ENCODE results near the gene ACTRT3.

DNA sequence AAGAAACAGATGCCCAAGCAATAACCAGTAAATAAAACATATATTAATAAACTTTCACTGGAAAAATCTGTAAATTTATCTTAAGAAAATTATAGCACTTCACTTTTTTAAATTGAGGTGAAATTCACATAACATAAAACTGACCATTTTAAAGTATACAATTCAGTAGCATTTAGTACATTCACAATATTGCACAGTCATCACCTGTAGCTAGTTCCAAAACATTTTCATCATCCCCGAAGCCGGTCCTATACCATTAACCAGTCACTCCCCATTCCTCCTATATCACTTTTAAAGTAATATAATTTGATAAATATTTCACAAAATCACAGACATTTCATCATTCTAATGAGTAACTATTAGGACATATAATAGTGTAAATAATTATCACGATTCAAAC, 35.3 kb upstream of the ACTRT3 start:
- TF ChIP-seq POLR2A (IDR thresholded peaks at IDR 0.05), result no peak
- TF ChIP-seq, protein P1, sequence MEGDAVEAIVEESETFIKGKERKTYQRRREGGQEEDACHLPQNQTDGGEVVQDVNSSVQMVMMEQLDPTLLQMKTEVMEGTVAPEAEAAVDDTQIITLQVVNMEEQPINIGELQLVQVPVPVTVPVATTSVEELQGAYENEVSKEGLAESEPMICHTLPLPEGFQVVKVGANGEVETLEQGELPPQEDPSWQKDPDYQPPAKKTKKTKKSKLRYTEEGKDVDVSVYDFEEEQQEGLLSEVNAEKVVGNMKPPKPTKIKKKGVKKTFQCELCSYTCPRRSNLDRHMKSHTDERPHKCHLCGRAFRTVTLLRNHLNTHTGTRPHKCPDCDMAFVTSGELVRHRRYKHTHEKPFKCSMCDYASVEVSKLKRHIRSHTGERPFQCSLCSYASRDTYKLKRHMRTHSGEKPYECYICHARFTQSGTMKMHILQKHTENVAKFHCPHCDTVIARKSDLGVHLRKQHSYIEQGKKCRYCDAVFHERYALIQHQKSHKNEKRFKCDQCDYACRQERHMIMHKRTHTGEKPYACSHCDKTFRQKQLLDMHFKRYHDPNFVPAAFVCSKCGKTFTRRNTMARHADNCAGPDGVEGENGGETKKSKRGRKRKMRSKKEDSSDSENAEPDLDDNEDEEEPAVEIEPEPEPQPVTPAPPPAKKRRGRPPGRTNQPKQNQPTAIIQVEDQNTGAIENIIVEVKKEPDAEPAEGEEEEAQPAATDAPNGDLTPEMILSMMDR (IDR thresholded peaks at IDR 0.05), result no peak
